HG02840 (cell line): Measurements from ENCODE around the gene CCL15.

Experiments used
- ATAC-seq: cut with Tn5 transposase; IDR thresholded peaks from one replicate; pipeline ENCODE4 v1.9.1; 2021; ENCODE audit warnings: mild to moderate bottlenecking, moderate library complexity, moderate number of reproducible peaks; ENCODE audit not compliant: unreplicated experiment, low FRiP score

Gene CCL15

DNA sequence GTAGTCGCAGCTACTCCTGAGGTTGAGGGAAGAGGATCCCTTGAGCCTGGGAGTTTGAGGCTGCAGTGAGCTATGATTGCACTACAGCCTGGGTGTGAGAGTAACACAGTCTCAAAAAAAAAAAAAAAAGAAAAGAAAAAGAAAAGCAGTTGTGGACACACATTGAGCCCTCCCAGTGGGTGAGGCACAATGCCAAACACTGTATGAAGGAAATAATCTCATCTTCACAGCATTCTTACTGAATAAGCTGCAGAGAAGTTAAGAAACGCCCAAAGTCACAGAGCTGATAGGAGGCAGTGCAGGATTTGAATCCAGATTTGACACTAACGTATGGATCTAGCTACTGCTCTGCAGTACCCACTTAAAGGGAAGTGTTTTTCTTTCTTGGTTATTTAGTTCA lies 52.0 kb downstream of the CCL15 start:
- ATAC-seq: no peak

- ATAC-seq: no peak
Observed at GRCh38 chr17:35948092-35948491, 53.3 kb downstream of the CCL15 start.
